GM18861 (cell line): Measurements from ENCODE around the gene PWWP2B.
"Not testable (repeated sequence)": the region's sequence is repeated elsewhere in the genome, so short reads cannot be mapped to it uniquely, and the experiment has no call there.

Experiments used
- ATAC-seq: cut with Tn5 transposase; IDR thresholded peaks from one replicate; pipeline ENCODE4 v1.9.1; 2021; ENCODE audit not compliant: unreplicated experiment

Gene PWWP2B

GRCh38 chr10:132397036-132397541 lies at the start of gene PWWP2B:
Gene PWWP2B, plus strand, starts transcription at chr10:132397200. Its CDS starts 27 bp downstream, at chr10:132397227.
- peak; percentile 34 for ATAC-seq

- no peak for ATAC-seq
Observed at GRCh38 chr10:132347211-132347930, 49.6 kb upstream of the PWWP2B start.

- no peak for ATAC-seq
Observed at GRCh38 chr10:132347931-132348267, 49.1 kb upstream of the PWWP2B start.

- ATAC-seq, result no peak
Observed at GRCh38 chr10:132349766-132350165, 47.2 kb upstream of the PWWP2B start.

GRCh38 chr10:132350391-132350790 lies 46.6 kb upstream of the PWWP2B start:
- ATAC-seq, result no peak

- no peak for ATAC-seq
Observed at GRCh38 chr10:132350946-132351345, 46.1 kb upstream of the PWWP2B start.

- no peak for ATAC-seq
Observed at GRCh38 chr10:132351611-132352010, 45.4 kb upstream of the PWWP2B start.

GRCh38 chr10:132352462-132353308 lies 44.3 kb upstream of the PWWP2B start:
- ATAC-seq, result not testable (repeated sequence)

GRCh38 chr10:132353456-132354355 lies 43.3 kb upstream of the PWWP2B start:
- ATAC-seq, result no peak

GRCh38 chr10:132354356-132355094 lies 42.5 kb upstream of the PWWP2B start:
- no peak for ATAC-seq

GRCh38 chr10:132355297-132355696 lies 41.7 kb upstream of the PWWP2B start:
- ATAC-seq, result no peak

- ATAC-seq, result no peak
Observed at GRCh38 chr10:132355754-132356153, 41.2 kb upstream of the PWWP2B start.

- no peak for ATAC-seq
Observed at GRCh38 chr10:132356621-132357195, 40.3 kb upstream of the PWWP2B start.

- ATAC-seq, result no peak
Observed at GRCh38 chr10:132357286-132358058, 39.5 kb upstream of the PWWP2B start.

- ATAC-seq, result no peak
Observed at GRCh38 chr10:132359305-132360040, 37.5 kb upstream of the PWWP2B start.

- ATAC-seq, result no peak
Observed at GRCh38 chr10:132360766-132361447, 36.1 kb upstream of the PWWP2B start.

GRCh38 chr10:132361581-132362101 lies 35.4 kb upstream of the PWWP2B start:
- no peak for ATAC-seq

- ATAC-seq, result no peak
Observed at GRCh38 chr10:132362151-132362611, 34.8 kb upstream of the PWWP2B start.
